Skeletal muscle tissue (tissue), 4 donors: ENCODE results near the gene FRMD4B. TPM values are rescaled to one million over a fixed set of nuclear protein-coding genes. Genes with fewer than 3 reads are reported as not detected.

Experiments
- H3K27ac ChIP-seq: one replicate; pipeline ENCODE4 v1.7.0; 2013; ENCODE audit warnings: mild to moderate bottlenecking, low read depth, low read length, inconsistent platforms
- H3K27me3 ChIP-seq, 3 donors: one replicate each; pipeline ENCODE4 v1.7.0; 2013; ENCODE audit warnings: low read length in 3 of 3; ENCODE audit not compliant: control insufficient read depth in 3 of 3, insufficient read depth in 3 of 3
- H3K36me3 ChIP-seq, 3 donors: one replicate each; pipeline ENCODE4 v1.7.0; 2013; ENCODE audit warnings: low read length in 3 of 3; ENCODE audit not compliant: control insufficient read depth in 3 of 3, insufficient read depth in 3 of 3
- H3K4me1 ChIP-seq, 3 donors: one replicate each; pipeline ENCODE4 v1.7.0; 2013; ENCODE audit warnings: low read length in 3 of 3, mild to moderate bottlenecking in 3 of 3; ENCODE audit not compliant: control insufficient read depth in 3 of 3, insufficient read depth in 3 of 3
- H3K4me3 ChIP-seq, 3 donors: one replicate each; pipeline ENCODE4 v1.7.0; 2013; ENCODE audit warnings: low read length in 3 of 3
- H3K9ac ChIP-seq, 3 donors: one replicate each; pipeline ENCODE4 v1.7.0; 2013; ENCODE audit warnings: low read length in 3 of 3, mild to moderate bottlenecking in 3 of 3, moderate library complexity in 2 of 3, low read depth in 1 of 3
- H3K9me3 ChIP-seq, 3 donors: one replicate each; pipeline ENCODE4 v1.7.0; 2013; ENCODE audit warnings: low read length in 3 of 3; ENCODE audit not compliant: control insufficient read depth in 3 of 3
- total RNA-seq: library from RNA; depleted of rRNA; stranded (reverse); fragments of >200 nt; gene quantifications from one replicate; pipeline ENCODE4 v1.2.3, GENCODE V29; 2014
- donor health status: Osteomylitis.

The FRMD4B gene
- total RNA-seq, 1 donor from 2014 or later = 21.4 TPM

- H3K9me3 ChIP-seq = no peaks in the 10 kb centered on the region
- H3K4me3 ChIP-seq = peak overlapping the region; percentile 61 to 83 (median 76)
- H3K27ac ChIP-seq = no peak overlapping the region
- H3K4me1 ChIP-seq = peaks cover 5 to 13% (median 10%) of the 10 kb centered on the region in 3 donors
- H3K36me3 ChIP-seq = no peaks in the 10 kb centered on the region
- H3K9ac ChIP-seq = peak overlapping the region; percentile 57 to 75 (median 67)
- H3K27me3 ChIP-seq = peaks cover 0 to 21% (median 13%) of the 10 kb centered on the region in 3 donors
These were observed 883 bp upstream of the FRMD4B start for GRCh38 chr3:69386556-69387385.

- Histone ChIP-seq H3K36me3 (no peaks in the 10 kb centered on the region), H3K9me3 (no peaks in the 10 kb centered on the region), H3K27ac (peak overlapping the region; percentile 65), H3K9ac (peak overlapping the region; percentile 57 to 75 (median 67)), H3K27me3 (peaks cover 0 to 17% (median 9%) of the 10 kb centered on the region in 3 donors), H3K4me1 (peaks cover 5 to 13% (median 10%) of the 10 kb centered on the region in 3 donors), H3K4me3 (peak overlapping the region; percentile 61 to 83 (median 76))
These were observed 665 bp downstream of the FRMD4B start for GRCh38 chr3:69385123-69385722.

GRCh38 chr3:69384326-69384725, 1.6 kb downstream of the FRMD4B start:
- H3K27me3 ChIP-seq = peaks cover 0 to 17% (median 9%) of the 10 kb centered on the region in 3 donors
- no peaks in the 10 kb centered on the region for H3K9me3 ChIP-seq
- no peak overlapping the region for H3K9ac ChIP-seq
- no peaks in the 10 kb centered on the region for H3K36me3 ChIP-seq
- no peak overlapping the region for H3K4me3 ChIP-seq
- peak overlapping the region; percentile 65 for H3K27ac ChIP-seq
- H3K4me1 ChIP-seq = peaks cover 5 to 13% (median 10%) of the 10 kb centered on the region in 3 donors

DNA sequence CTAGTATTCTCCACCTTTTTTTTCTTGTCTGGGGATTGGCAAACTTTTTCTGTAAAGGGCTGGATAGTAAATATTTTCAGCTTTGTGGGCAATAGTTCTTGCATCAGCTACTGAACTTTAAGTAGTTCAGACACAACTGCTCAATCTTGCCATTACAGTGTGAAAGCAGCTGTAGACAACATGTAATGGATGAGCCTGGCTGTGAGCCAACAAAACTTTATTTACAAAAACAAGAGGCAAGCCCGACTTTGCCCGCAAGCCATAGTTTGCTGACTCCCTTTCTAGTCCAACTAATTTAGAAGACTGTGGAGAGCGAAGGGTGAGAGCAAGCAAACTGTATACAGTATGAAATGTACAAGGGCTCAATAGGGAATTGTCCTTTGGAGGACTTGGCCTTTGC, 6.2 kb downstream of the FRMD4B start:
- Histone ChIP-seq H3K9me3 (no peaks in the 10 kb centered on the region), H3K4me3 (no peak overlapping the region), H3K9ac (no peak overlapping the region), H3K27ac (no peak overlapping the region), H3K36me3 (no peaks in the 10 kb centered on the region), H3K4me1 (no peaks in the 10 kb centered on the region), H3K27me3 (no peaks in the 10 kb centered on the region)

GRCh38 chr3:69378112-69378802, 7.6 kb downstream of the FRMD4B start:
- Histone ChIP-seq H3K4me3 (no peak overlapping the region), H3K9ac (no peak overlapping the region), H3K9me3 (no peaks in the 10 kb centered on the region), H3K36me3 (no peaks in the 10 kb centered on the region), H3K4me1 (no peaks in the 10 kb centered on the region), H3K27me3 (no peaks in the 10 kb centered on the region), H3K27ac (no peak overlapping the region)

DNA sequence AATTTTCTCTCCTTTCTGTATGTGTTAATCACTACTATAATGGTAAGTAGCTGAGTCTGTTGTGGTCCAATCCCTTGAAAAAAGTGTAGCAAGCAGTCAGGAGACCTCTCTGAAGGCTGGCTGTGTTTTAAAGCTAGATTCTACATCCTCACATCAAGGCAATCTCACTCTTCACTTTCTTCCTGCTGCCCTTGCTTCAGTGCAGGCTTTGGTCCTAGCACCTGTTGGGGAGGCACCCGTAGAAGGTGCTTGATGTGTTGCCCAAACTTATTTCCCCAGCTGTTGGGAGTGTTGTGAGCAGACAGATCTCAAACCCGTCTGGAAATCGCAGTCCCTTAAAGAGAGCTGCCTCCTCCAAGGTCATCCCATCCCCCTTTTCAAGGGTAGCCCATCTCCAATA, 8.6 kb downstream of the FRMD4B start:
- H3K9me3 ChIP-seq = no peaks in the 10 kb centered on the region
- H3K27ac ChIP-seq = no peak overlapping the region
- no peaks in the 10 kb centered on the region for H3K36me3 ChIP-seq
- no peak overlapping the region for H3K9ac ChIP-seq
- no peaks in the 10 kb centered on the region for H3K4me1 ChIP-seq
- H3K27me3 ChIP-seq = no peaks in the 10 kb centered on the region
- H3K4me3 ChIP-seq = no peak overlapping the region

- no peak overlapping the region for H3K9ac ChIP-seq
- no peak overlapping the region for H3K4me3 ChIP-seq
- H3K36me3 ChIP-seq = no peaks in the 10 kb centered on the region
- H3K27me3 ChIP-seq = no peaks in the 10 kb centered on the region
- H3K9me3 ChIP-seq = no peaks in the 10 kb centered on the region
- no peak overlapping the region for H3K27ac ChIP-seq
- H3K4me1 ChIP-seq = no peaks in the 10 kb centered on the region
These were observed 9.2 kb downstream of the FRMD4B start for GRCh38 chr3:69376731-69377130.

DNA sequence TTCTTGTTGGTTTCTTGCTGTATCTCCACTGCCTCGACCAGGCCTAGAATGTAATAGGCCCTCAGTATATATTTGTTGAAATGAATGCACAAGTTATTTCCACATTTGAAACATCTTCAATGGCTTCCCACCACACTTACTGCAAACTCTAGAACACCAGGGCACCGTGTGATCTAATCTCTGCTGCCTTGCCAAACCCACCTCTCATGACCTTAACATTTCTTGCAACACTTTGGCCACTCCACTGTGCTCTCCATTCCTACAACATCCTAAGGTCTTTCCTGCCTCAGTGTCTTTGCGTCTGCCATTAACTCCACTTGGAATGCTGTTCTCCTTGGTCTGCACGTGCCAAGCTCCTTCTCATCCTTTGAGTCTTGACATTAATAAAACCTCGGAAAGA, 14.1 kb downstream of the FRMD4B start:
- no peaks in the 10 kb centered on the region for H3K27me3 ChIP-seq

DNA sequence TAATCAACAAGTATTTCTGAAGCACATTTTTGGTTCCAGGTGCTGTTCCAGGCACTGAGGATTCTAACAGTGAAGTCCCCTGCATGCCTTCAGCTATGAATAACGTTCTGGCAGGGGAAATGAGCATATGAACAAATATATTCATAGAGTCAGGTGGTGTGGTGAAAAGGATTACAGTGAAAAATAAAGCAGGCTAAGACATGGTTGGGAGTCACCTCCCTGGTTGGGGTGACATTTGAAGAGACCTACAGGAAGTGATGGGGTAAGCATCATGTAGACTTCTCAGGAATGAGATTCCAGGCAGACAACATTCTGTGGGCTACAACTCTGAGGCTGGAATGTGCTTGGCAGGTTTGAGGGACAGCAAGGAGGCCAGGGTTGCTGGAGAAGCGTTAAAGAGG, 15.0 kb downstream of the FRMD4B start:
- Histone ChIP-seq H3K4me1 (peaks cover 0 to 6% (median 3%) of the 10 kb centered on the region in 3 donors), H3K27me3 (no peaks in the 10 kb centered on the region), H3K4me3 (no peak overlapping the region), H3K9me3 (no peaks in the 10 kb centered on the region), H3K27ac (no peak overlapping the region), H3K36me3 (no peaks in the 10 kb centered on the region), H3K9ac (no peak overlapping the region)

More for the DNA sequence above, 14.1 kb downstream of the FRMD4B start:
- no peak overlapping the region for H3K27ac ChIP-seq
- no peaks in the 10 kb centered on the region for H3K9me3 ChIP-seq
- H3K36me3 ChIP-seq = no peaks in the 10 kb centered on the region
- H3K4me3 ChIP-seq = no peak overlapping the region
- H3K9ac ChIP-seq = no peak overlapping the region
- peaks cover 0 to 6% (median 3%) of the 10 kb centered on the region in 3 donors for H3K4me1 ChIP-seq
